Aorta (tissue), 5 donors: Measurements from ENCODE around the gene FGF14. TPM values are rescaled to one million over a fixed set of nuclear protein-coding genes. Genes with fewer than 3 reads are reported as not detected.
"Not testable (repeated sequence)": the region's sequence is repeated elsewhere in the genome, so short reads cannot be mapped to it uniquely, and the experiment has no call there.

ENCODE experiments used
- ATAC-seq: fragments of 200-7000 bp; cut with Tn5 transposase; one replicate; pipeline ENCODE4 v1.9.1; 2022; ENCODE audit warnings: moderate library complexity; ENCODE audit not compliant: low FRiP score
- DNase-seq, 2 donors: peaks; one replicate each; pipeline ENCODE4 v3.0.0-alpha.2; 2020
- H3K27ac ChIP-seq, 2 donors: one replicate each; pipeline ENCODE4 v1.5.1; 2013; ENCODE audit warnings: low read length in 2 of 2, mild to moderate bottlenecking in 2 of 2, moderate library complexity in 2 of 2, control low read depth in 1 of 2, inconsistent platforms in 1 of 2, low read depth in 1 of 2
- H3K27me3 ChIP-seq, 2 donors: one replicate each; pipeline ENCODE4 v1.6.1; 2013; ENCODE audit warnings: control low read depth in 1 of 2, low read length in 1 of 2, mild to moderate bottlenecking in 1 of 2, moderate library complexity in 1 of 2; ENCODE audit not compliant: insufficient read depth in 2 of 2, control insufficient read depth in 1 of 2
- H3K36me3 ChIP-seq, 2 donors: one replicate each; pipeline ENCODE4 v1.6.1; 2013; ENCODE audit warnings: control low read depth in 1 of 2, low read length in 1 of 2, mild to moderate bottlenecking in 1 of 2; ENCODE audit not compliant: insufficient read depth in 2 of 2, control insufficient read depth in 1 of 2
- H3K4me1 ChIP-seq, 2 donors: one replicate each; pipeline ENCODE4 v1.6.1; 2013; ENCODE audit warnings: low read length in 2 of 2, control low read depth in 1 of 2, mild to moderate bottlenecking in 1 of 2, moderate library complexity in 1 of 2; ENCODE audit not compliant: insufficient read depth in 2 of 2, control insufficient read depth in 1 of 2
- H3K4me3 ChIP-seq, 2 donors: one replicate each; pipeline ENCODE4 v1.5.1; 2013; ENCODE audit warnings: low read length in 2 of 2, control low read depth in 1 of 2, mild to moderate bottlenecking in 1 of 2
- H3K9me3 ChIP-seq: one replicate; pipeline ENCODE4 v1.6.1; 2013; ENCODE audit warnings: mild to moderate bottlenecking, low read length; ENCODE audit not compliant: control insufficient read depth
- WGBS, 2 donors: extraction: QIAGEN DNeasy Blood & Tissue Kit; methylation state at CpG; one replicate each; pipeline ENCODE4 v1.1.7; 2013; 5-methylcytosine and 5-hydroxymethylcytosine counted together
- intact Hi-C, 2 donors: fragments of 100-400 bp; cut with DNase I; formaldehyde crosslinking; loops; one replicate each; pipeline versions ENCODE4 v1.14.2 to v1.15.0; 2022
- polyA plus RNA-seq, 2 donors: library from polyadenylated mRNA; stranded (reverse); fragments of 200-250 nt; gene quantifications; one replicate each; pipeline ENCODE4 v1.2.3, GENCODE V29; 2013
- total RNA-seq, 2 donors: library from RNA; stranded (reverse); fragmentation: NEBNext Ultra II Directional; extraction: Animal tissue kit (Norgen Biotek cat#: 25700); gene quantifications; one replicate each; pipeline ENCODE4 v1.2.1, GENCODE V29; 2021
- donor health status: healthy with polysubstance abuse.
- donor health status: Bipolar disorder and iron deficiency.
- donor health status: DM: no; HTN: no; CAD: no.
- donor health status: DM: no; HTN: no; CAD: no.
- donor health status: DM: yes; HTN: yes; CAD: no.

The FGF14 gene
- total and polyA plus RNA-seq, 4 donors = 0.13 to 4.6 (median 0.72) TPM

DNA sequence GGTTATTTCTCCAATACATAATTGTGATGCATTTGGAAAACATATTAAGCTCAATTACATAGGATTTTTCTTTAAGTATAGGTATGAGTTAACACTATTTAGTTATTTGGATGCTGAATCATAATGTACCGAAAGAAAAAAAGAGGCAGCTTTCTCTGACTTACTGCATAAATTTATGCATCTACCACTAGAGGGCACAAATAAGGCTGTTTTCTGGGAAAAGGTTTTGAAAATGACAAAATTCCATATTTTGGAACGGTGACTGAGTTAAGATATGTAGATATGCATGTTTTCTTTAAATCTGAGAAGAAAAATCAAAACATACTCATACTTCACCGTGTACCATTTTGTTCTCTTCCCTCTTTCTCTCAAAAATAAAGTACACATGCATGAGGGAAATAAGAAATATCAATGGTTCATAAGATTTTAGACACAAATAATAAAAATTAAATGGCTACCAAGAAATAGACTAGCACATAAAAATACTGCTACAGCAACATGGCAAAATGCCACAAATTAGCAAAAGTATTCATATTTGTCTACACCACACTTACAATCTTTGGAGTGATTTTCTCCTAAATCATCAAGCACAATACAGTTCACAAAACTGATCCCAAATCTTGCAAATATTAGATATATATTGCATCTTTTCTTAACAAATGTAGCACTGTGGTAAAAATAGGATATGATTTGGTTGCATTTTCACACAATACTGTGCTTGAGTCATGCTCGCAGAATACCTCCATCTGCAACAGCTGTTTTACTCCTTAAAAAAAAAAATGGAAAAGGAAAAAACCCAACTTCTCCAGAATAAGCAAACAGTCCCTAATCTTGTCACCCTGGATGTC lies 260.0 kb downstream of the FGF14 start:
- H3K4me3 ChIP-seq = no peak overlapping the region
- H3K27ac ChIP-seq = no peak overlapping the region
- DNase-seq (no peak), ATAC-seq (no peak)
- H3K9me3 ChIP-seq = no peaks in the 10 kb centered on the region
- no peaks in the 10 kb centered on the region for H3K27me3 ChIP-seq
- 2 to 5% methylated on average over 4 of the region's 4 CpGs for WGBS, 2 donors
- intact Hi-C loops = loop anchor here (10.0 kb wide), 1 partner anchor 197 kb away; no protein-coding TSS in a partner anchor
- peaks cover 0 to 2% of the 10 kb centered on the region in 2 donors for H3K4me1 ChIP-seq
- H3K36me3 ChIP-seq = no peaks in the 10 kb centered on the region

DNA sequence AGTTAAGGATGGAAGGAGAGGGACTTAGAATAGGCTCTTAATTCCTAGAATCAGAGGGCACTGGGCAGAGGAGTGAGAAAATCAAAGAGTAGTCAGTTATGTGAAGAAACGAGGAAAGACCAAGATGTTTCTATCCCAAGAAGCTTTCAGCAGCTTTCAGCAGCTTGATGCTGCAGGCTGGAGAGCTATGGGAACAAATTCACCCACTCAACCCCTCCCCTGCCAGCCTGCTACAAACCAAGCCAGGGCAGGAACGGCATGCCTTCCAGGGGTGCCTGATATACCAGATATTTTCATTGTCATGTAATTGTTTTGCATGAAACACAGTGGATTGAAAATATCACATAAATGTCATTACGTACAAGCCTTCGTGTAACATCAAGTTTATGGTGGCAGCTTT lies 262.2 kb downstream of the FGF14 start:
- ATAC-seq (no peak), DNase-seq (no peak)
- Histone ChIP-seq H3K36me3 (no peaks in the 10 kb centered on the region), H3K9me3 (no peaks in the 10 kb centered on the region), H3K27ac (no peak overlapping the region), H3K4me1 (peaks cover 0 to 2% of the 10 kb centered on the region in 2 donors), H3K4me3 (no peak overlapping the region), H3K27me3 (no peaks in the 10 kb centered on the region)
- 16 to 19% methylated on average over 4 of the region's 4 CpGs for WGBS, 2 donors
- intact Hi-C loops = loop anchor here (10.0 kb wide), 1 partner anchor 195 kb away; no protein-coding TSS in a partner anchor

DNA sequence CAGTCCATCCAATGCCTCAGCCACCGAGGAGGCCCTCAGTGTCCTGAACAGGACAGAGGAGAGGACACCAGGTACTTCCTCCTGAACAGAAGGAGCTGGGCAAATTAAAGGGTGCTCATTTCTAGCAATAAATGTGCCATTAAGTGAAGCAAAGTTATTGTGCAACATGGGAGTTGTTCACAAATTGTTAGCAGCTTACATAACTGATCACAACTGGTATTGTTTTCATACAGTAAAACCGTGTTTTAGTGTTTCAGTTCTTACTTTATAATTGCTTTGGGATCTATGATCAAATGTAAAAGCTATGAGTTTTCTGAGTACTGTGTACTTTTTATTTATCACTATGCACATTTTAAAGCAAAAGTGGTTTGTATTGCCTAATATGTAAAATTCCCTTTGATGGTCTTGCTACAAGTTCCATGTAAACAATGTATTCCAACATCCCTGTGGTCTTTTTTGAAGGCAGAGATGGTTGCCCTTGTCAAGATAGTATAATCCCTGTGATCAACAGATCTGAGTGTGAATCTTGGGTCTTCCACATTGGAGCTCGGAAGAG lies 263.1 kb downstream of the FGF14 start:
- no peaks in the 10 kb centered on the region for H3K36me3 ChIP-seq
- 79 to 81% methylated on average over 3 of the region's 3 CpGs for WGBS, 2 donors
- peaks cover 0 to 2% of the 10 kb centered on the region in 2 donors for H3K4me1 ChIP-seq
- no peak for ATAC-seq
- intact Hi-C loops = no loop called here
- H3K27me3 ChIP-seq = no peaks in the 10 kb centered on the region
- H3K4me3 ChIP-seq = no peak overlapping the region
- no peak overlapping the region for H3K27ac ChIP-seq
- no peak for DNase-seq
- H3K9me3 ChIP-seq = no peaks in the 10 kb centered on the region

DNA sequence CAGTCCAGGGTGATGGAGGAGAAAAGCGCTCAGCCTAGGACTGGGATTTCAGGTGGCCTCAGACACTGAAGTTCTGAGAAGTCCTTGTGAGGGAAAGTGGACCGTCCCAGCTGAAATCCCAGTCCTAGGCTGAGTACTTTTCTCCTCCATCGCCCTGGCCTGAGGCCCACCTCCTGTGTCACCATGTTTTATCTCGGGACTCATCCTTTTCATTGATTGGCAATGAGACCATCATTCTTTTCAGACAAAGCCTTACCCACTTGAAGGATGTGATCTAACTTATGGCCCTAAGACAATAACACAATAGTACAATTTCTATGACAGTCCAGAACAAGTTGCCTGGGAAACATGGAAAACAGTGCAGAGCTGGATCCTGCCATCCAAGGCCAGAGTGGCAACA lies 263.9 kb downstream of the FGF14 start:
- H3K36me3 ChIP-seq, DNase-seq, H3K4me1 ChIP-seq, ATAC-seq, intact Hi-C loops, H3K27me3 ChIP-seq, H3K27ac ChIP-seq, H3K9me3 ChIP-seq, H3K4me3 ChIP-seq: not testable (repeated sequence)
- 96 to 97% methylated on average over 4 of the region's 4 CpGs for WGBS, 2 donors

DNA sequence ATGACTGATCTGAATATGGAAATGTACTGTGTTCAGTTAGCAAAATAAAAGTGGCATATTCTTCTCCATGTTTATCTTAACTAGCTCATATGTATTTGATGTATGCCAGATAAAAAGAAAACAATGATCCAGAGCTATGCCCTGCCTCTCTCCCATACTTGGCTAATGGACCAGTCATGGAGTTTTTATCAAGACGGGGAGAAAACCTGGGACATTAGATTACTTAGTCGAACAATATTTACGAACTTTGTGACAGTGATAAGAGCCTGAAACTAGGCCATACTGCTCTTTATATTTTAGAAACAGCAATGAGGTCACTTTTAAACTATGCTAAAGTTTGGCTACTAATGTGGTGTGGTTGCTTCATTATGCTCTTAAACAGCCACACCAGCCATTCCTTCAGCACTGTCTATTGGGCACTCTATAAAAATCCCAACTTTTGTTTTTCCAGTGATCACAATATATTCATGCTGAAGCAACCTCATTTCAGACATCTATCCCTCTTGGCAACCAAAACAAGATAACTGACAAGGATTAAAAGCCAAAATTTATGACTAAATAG lies 265.0 kb downstream of the FGF14 start:
- peaks cover 0 to 2% of the 10 kb centered on the region in 2 donors for H3K4me1 ChIP-seq
- H3K4me3 ChIP-seq = no peak overlapping the region
- 5 to 7% methylated on average over 3 of the region's 3 CpGs for WGBS, 2 donors
- ATAC-seq (no peak), DNase-seq (no peak)
- intact Hi-C loops = no loop called here
- no peaks in the 10 kb centered on the region for H3K36me3 ChIP-seq
- H3K9me3 ChIP-seq = no peaks in the 10 kb centered on the region
- no peaks in the 10 kb centered on the region for H3K27me3 ChIP-seq
- H3K27ac ChIP-seq = no peak overlapping the region

DNA sequence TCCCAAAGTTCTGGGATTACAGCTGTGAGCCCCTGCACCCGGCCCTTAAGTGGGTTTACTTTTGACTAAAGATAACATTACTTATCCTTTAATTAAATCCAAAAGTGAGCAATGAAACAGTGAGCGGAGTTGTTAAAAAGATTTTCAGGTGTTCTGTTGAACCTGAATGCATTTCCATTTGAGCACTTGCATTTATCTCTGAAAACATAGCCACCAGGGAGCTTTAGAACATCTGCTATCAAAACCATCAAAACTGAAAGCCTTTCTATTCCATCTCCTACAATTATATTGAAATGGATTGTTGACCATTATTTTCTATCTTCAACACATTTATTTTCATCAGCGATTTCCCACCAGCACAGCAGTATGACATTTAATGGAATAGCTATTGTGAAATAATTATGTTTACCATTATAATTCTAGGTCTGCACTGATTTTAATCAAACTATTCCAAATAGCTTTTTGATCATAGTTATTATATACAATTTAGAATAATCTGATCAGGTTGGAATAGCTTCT lies 269.0 kb downstream of the FGF14 start:
- Histone ChIP-seq H3K4me1 (no peaks in the 10 kb centered on the region), H3K36me3 (no peaks in the 10 kb centered on the region), H3K27me3 (no peaks in the 10 kb centered on the region), H3K9me3 (no peaks in the 10 kb centered on the region), H3K4me3 (no peak overlapping the region), H3K27ac (no peak overlapping the region)
- WGBS, 2 donors = 79 to 92% methylated on average over 3 of the region's 3 CpGs
- DNase-seq (no peak), ATAC-seq (no peak)
- intact Hi-C loops = loop anchor here in 1 of 2 donors (2.0 kb wide), 1 partner anchor 42 kb away; no protein-coding TSS in a partner anchor

DNA sequence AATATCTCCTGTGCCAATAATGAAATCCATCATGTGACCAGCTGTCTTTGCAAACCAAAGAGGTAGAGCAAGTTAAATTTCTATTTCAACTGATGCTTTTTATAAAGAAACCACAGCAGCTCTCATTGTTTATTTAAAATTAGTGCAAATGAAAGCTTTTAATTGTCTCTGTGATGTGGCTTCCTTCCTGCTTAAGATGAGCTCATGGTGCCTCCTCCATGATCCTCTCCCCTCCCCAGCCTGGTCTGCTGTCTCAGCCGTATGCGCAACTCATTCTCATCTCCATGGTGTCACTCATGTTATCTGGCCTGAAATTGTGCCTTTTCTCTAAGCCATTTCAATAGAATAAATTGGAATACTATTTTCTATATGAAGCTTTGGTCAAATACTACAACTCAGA lies 270.6 kb downstream of the FGF14 start:
- Histone ChIP-seq H3K9me3 (no peaks in the 10 kb centered on the region), H3K4me1 (no peaks in the 10 kb centered on the region), H3K27ac (no peak overlapping the region), H3K4me3 (no peak overlapping the region), H3K27me3 (no peaks in the 10 kb centered on the region), H3K36me3 (no peaks in the 10 kb centered on the region)
- no peak for DNase-seq
- ATAC-seq = no peak
- 94 to 99% methylated on average over 2 of the region's 2 CpGs for WGBS, 2 donors
- intact Hi-C loops = no loop called here

DNA sequence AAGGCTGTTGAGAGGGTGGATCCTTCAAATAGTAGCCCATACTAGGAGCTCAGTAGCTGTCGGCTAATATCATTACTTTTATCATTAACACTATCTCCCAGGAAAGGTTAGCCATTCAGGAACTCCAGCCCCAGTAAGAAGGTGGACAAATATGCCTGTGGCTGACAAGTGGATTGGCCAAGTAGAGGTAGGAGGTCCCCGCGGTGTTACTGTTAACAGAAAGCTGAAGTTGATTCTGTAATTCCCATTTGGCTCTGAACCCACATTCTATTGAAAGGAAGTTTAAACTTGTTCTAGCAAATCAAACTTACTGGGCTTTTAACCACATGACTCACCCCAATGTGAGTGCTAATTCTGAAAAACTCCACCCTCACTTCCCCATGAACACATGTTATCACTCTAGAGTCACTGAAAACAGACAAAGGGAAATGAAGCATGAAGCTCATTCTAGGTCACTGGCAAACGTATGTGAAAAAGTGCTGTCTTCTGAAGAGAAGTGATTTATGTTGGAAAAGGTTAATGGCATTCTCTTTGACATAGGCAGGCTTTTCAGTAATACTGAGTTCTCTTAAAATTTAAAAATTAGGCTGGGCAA lies 273.5 kb downstream of the FGF14 start:
- no peak for ATAC-seq
- Histone ChIP-seq H3K27ac (no peak overlapping the region), H3K4me1 (no peaks in the 10 kb centered on the region), H3K27me3 (no peaks in the 10 kb centered on the region), H3K9me3 (no peaks in the 10 kb centered on the region), H3K36me3 (no peaks in the 10 kb centered on the region), H3K4me3 (no peak overlapping the region)
- DNase-seq = no peak
- intact Hi-C loops = no loop called here
- 53 to 63% methylated on average over 4 of the region's 4 CpGs for WGBS, 2 donors
